Suppressor macrophage (primary cell): ENCODE results near the gene NOD2.

Experiments
- DNase-seq, 4 experiments: peaks; one replicate each; pipeline ENCODE4 v3.0.0-alpha.2; 2020 to 2022

NOD2 gene

GRCh38 chr16:50670476-50670875 lies 22.9 kb upstream of the NOD2 start:
- no peak for DNase-seq

- DNase-seq: peak; percentile 65 to 80 (median 72)
These were observed 21.7 kb upstream of the NOD2 start for GRCh38 chr16:50671644-50672260.

GRCh38 chr16:50673496-50674275 lies 19.7 kb upstream of the NOD2 start:
- DNase-seq: no peak

DNA sequence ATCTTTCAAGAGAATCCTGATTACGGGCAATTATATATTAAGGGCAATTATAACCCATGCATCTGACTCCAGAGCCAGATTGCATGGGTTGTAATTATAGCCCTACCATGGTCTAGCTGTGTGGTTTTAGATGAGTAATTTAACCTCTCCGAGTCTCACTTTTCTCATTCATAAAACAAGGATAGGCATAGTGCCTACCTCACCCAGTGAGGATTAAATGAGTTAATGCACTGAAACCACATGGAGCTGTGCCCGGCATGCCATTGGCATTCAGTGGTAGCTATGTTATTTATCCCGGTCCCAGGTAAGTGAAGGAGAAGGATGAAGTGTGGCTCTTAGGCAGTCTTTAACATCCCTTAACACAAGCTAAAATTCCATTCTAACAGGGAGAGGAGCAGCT lies 18.6 kb upstream of the NOD2 start:
- no peak for DNase-seq

DNA sequence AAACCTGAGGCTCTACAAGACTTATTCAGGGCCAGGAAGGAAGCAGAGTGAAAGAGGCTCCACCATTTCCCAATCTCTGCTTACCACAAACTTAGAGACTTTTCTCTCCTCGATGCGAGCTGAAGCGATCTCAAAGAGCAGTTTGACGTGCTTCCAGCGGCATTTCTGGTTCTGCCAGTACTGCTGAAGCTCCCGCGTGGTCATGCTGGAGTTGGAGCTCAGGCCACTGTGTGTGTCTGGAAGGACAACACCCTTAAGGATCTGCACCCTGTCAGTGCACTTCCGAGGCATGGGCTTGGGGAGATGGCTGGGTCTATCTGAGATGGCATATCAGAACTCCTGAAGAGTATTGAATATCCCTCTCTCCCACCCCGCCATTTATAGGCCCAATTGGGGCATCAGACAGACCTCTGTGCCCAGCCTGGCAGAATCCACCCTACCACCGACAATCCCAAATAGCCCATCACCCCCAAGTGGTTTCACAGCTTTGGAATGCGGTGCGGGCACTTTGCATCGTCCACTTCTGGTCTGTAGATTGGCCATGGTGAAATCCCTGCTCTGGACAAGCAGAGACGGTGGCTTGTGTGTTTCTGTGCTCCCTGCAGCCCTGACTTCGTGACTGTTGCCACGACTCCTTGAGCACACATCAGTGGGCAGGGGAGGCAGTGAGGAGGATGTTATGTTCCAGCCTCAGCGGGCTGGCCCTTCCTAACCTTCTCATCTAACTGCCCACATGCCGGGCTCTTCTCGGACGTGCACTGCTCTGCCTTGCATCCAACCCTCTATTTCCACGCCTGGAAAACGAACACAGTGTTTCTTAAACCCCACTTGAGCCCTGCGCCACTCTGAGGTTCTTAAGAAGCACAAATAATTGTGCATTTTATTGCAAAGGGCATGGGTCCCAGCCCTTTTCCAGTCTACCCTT lies 17.5 kb upstream of the NOD2 start:
- no peak for DNase-seq

GRCh38 chr16:50676684-50677225 lies 16.7 kb upstream of the NOD2 start:
- no peak for DNase-seq

DNA sequence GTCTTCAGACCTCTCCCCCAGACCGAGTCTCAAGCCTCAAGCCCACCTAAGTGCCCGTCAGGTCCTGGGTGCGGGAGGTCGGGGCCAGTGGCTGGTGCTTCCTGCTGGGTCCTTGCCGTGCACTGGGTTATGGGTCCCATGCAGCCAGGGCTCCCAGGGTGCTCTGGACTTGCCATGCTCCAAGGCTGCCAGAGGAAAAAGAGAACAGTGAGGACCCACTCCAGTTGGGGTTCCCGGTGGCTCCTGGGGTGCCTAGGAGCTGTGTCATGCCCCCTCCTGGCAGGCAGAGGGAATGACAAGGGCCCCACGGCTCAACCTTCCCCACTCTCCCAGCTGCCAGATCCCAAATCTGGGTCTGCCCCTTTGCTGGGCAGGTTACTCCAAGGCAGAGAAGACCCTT lies 16.1 kb upstream of the NOD2 start:
- no peak for DNase-seq

DNA sequence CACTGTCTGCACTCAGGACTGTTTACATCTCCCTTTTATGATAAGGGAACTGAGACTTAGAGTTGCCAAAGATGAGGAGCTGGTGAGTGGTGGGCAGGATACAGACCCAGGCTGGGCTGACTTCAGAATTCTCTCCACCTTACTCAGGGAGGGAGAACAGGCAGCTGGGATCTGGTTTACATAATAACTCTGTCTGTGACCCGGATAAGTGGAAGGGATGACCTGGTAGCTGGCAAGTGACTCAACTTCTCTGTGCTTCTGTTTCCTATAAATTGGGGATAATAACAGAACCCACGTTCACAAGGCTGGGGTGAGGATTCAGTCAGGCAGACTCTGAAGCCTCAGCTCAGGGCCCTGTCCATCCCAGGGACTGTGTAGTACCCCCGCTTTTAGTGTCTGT lies 14.9 kb upstream of the NOD2 start:
- peak in 2 of 4 experiments; percentile 35 to 47 for DNase-seq

DNA sequence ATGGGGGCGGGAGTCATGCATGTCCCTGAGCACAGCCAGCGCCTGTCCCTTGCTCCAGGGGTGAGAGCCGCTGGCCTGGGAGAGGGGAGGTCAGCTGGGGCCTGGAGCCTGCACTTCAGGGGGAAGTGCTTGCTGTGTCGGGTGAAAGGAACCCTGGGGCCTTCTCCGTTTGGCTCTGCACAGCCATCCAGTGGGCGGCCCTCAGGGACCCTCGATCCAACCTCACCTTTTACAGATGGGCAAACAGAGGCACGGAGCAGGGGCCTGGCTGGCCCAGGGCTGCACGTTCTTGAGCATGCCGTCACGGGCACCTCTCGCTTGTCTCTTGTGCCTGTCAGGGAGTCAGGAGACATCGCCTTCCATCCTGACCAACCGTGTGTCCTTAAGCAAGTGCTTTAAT lies 14.1 kb upstream of the NOD2 start:
- DNase-seq: peak in 1 of 4 experiments; percentile 34

DNA sequence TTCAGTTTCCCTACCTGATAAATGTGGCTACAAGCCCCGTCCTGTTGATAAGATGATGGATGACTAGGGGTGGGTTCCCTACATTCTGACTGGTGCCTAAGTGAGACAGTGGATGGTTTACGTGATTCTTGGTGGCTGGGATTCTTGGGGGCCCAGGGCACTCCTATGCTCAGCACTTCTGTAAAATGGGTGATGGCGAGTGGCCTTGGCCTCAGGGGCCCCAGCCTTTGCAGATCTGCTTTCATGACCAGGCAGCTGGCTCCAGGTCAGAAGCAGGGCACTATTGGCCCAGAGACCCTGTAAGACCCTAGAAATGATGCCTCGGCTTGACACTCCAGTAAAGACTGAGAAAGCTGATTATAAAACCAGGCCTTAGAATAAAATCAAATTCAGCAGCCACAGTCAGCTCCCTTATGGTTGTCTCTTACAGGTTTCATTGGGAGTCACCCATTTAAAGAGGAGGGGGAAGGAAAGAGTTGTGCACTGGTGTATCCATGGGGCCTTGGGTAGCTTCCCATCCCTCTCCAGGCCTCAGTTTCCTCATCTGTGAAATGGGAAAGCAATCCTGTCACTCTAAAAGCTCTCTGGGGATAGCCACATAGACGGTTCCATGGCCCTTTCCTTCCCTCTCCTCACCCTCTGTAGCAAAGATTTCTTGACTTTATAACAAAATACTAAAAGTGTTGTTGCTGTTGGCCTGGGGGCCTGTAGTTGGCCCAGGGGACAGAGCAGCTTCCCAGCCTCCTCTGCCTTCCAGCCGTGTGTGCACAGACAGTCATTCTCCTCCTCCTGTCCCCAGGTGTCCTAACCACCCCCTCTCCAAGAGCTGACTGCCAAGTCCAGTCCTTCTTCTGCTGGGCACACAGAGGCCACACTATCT lies 13.5 kb upstream of the NOD2 start:
- DNase-seq: no peak

GRCh38 chr16:50680556-50680893 lies 12.9 kb upstream of the NOD2 start:
- no peak for DNase-seq

DNA sequence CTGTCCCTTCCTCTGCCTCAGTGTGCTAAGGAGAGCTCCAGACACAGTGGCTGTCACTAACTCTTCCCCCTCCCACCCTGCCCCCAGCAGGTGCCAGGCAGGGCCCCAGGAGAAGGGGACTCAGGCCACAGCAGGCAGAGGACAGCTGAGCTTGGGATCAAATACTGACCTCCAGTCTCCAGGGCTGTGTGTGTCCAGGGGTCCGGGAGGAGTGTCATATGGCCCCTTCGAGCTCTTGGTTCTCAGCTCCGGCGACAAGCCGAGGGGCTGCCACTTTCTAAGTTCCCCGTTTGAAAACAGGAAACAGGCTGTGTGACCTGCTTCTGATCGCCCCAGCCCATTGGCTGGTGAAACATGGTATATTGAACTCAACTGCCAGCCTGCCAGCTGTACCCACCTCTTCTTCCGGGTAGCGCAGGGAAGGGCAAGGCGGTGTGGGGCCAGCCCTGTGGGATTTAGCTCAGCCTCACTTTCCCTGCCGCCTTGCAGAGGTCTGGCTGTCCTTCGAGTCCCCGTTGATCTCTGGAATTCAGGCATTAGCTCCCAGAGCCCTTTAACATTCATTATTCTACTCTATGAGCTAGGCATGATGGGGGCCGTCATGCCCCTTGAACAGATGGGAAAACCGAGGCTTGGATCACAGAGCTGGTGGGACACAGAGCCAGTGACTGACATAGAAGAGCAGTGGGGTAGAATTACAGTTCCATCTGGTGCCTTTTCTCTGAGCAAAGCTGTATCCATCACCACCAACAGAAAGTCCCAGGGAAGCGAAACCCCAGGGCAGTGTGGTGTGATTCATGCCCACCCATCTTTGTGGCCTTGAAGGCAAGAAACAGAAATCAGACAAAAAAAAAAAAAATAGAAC lies 12.2 kb upstream of the NOD2 start, which contains the start of gene SNX20:
TSS of gene SNX20 (minus strand) at position 292 of the 865 bp plus-strand sequence. CDS start 3,786 bp downstream, outside the sequence.
- peak; percentile 75 to 87 (median 85) for DNase-seq

GRCh38 chr16:50683689-50684374 lies 9.6 kb upstream of the NOD2 start:
- peak; percentile 85 to 94 (median 92) for DNase-seq

DNA sequence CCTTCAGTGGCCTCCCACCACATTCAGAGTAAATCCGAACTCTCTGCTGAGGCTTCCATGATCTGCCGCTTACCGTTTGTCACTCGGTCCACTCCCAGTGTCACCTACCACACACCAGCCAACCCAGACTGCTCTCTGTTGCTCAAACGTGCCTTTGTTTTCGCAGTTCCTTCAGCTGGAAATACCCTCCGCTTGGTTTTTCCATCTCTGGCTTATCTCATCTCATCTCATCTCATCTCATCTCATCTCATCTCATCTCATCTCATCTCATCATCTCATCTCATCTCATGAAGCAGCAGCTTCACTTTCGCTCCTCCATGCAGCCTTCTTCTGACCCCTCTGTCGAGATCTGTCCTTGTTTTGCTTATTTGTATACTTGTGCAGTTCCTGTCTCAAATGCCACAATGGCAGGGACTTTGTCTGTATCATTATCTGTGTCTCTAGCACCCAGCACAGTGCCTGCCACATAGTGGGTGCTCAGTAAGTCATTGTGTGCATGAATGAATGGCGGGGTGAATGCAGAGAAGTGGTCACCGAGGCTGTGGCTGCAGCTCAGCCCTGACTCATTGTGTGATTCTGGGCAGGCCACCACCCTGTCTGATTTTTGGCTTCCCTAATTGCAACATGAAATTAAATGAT lies 8.5 kb upstream of the NOD2 start:
- peak; percentile 55 to 78 (median 65) for DNase-seq

GRCh38 chr16:50685462-50686063 lies 7.8 kb upstream of the NOD2 start:
- peak; percentile 55 to 77 (median 76) for DNase-seq

GRCh38 chr16:50688083-50688482 lies 5.3 kb upstream of the NOD2 start:
- DNase-seq: no peak

GRCh38 chr16:50688867-50689266 lies 4.5 kb upstream of the NOD2 start:
- peak in 3 of 4 experiments; percentile 45 to 86 (median 47) for DNase-seq

DNA sequence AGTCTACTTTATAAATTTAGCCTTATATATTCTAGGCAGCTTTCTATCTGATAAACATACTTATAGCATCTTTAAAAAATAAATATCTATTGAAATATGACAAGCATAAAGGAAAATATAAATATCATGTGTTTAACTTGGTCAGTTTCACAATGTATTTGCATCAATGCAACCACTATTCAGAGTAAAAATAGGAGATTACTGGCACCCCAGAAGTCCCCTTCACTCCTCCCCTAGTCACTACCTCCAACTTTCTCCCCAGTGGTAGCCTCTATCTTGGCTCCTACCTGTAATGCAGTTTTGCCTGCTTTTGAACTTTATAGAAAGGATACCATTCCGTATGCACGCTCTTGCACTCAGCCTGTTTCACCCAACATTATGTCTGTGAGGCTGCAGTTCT lies 3.2 kb upstream of the NOD2 start:
- DNase-seq: no peak

DNA sequence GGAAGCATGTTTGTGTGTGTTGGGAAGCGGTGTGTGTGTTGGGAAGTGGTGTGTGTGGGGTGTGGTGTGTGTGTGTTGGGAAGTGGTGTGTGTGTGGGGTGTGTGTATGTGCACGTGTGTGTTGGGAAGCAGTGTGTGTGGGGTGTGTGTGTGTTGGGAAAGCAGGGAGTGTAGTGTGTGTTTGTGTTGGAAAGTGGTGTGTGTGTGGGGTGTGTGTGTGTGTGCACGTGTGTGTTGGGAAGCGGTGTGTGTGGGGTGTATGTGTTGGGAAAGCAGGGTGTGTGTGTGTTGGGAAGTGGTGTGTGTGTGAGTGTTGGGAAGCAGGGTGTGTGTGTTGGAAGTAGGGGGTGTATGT lies 785 bp upstream of the NOD2 start:
- no peak for DNase-seq
